NB4 (cell line): ENCODE measurements around the gene NCOA7.
A peak's percentile ranks its signal among the peaks of the same experiment; 100 is the strongest.

Experiments used
- DNase-seq: peaks from one replicate; pipeline ENCODE4 v3.0.0; 2010; ENCODE audit warnings: low read depth
- H3K4me3 ChIP-seq: one replicate; pipeline ENCODE4 v1.5.1; 2011; ENCODE audit warnings: mild to moderate bottlenecking, low read depth, low read length, moderate library complexity
- MYC ChIP-seq: IDR thresholded peaks from 2 replicates; pipeline ENCODE4 v1.6.1; 2011; ENCODE audit warnings: low read depth, low read length
- POLR2A ChIP-seq: IDR thresholded peaks from 2 replicates; pipeline ENCODE4 v1.6.1; 2011; ENCODE audit warnings: mild to moderate bottlenecking; ENCODE audit not compliant: insufficient read length; ENCODE audit errors: extremely low read depth
- TF ChIP-seq, protein P1 (sequence below): IDR thresholded peaks from 2 replicates; pipeline ENCODE4 v1.6.1; 2011; ENCODE audit warnings: low read depth, low read length
- TF ChIP-seq, protein P2 (sequence below): IDR thresholded peaks from one replicate; pipeline ENCODE4 v1.5.1; 2012; ENCODE audit warnings: low read depth, low read length

NCOA7 gene

DNA sequence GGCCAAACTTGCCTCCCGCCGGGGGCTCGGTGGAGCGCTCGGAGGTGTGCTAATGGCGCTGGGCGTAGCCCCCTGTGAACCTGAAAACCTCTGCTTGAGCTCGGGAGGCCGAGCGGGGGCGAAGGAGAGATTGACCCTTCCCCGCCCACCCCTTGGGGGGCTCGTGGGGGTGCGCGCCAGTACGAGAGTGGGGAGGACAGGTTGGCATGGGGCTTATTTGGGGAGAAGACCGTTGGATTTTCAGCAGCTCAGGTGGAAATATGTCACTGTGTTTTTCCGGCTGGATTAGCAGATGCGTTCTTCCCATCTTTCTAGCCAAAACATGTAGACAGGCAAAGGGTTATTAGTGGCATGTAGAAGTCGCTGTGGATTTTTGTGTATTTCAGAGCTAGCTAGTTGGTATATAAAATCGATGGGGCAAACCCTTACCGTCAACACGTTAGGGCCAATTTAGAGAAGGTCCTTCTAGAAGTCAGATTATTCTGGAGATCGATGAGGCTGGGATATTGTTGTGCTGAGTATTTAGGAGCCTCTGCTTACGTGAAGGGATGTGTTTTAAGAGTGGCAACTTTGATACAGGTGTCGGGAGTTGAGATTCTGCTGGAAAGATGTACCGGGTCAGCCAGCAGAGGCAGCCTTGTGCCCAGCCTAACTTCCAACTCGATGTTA, 525 bp downstream of the NCOA7 start:
- TF ChIP-seq MYC (no peak), POLR2A (no peak)
- TF ChIP-seq, protein P1, sequence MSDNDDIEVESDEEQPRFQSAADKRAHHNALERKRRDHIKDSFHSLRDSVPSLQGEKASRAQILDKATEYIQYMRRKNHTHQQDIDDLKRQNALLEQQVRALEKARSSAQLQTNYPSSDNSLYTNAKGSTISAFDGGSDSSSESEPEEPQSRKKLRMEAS: no peak
- TF ChIP-seq, protein P2, sequence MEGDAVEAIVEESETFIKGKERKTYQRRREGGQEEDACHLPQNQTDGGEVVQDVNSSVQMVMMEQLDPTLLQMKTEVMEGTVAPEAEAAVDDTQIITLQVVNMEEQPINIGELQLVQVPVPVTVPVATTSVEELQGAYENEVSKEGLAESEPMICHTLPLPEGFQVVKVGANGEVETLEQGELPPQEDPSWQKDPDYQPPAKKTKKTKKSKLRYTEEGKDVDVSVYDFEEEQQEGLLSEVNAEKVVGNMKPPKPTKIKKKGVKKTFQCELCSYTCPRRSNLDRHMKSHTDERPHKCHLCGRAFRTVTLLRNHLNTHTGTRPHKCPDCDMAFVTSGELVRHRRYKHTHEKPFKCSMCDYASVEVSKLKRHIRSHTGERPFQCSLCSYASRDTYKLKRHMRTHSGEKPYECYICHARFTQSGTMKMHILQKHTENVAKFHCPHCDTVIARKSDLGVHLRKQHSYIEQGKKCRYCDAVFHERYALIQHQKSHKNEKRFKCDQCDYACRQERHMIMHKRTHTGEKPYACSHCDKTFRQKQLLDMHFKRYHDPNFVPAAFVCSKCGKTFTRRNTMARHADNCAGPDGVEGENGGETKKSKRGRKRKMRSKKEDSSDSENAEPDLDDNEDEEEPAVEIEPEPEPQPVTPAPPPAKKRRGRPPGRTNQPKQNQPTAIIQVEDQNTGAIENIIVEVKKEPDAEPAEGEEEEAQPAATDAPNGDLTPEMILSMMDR: peak; percentile 65
- peak overlapping the region; percentile 83 for H3K4me3 ChIP-seq
- DNase-seq: peak; percentile 66

DNA sequence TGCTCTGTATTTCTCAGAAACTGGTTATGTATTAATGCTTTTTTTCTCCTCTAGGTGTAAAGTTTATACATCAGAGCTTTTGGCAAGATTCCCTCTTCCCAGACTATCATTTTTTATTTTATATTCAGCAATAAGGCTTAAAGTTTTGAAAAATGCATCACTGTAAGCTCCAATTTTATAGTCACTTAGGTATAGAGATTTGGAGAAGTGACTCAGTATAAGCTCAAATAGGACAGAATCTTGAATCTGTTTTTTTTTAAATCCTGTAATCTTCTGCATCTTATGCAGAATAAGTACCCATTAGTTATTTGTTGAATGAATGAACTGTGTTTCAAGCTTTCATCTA, 1.0 kb downstream of the NCOA7 start:
- peak overlapping the region; percentile 83 for H3K4me3 ChIP-seq
- TF ChIP-seq POLR2A (no peak), MYC (no peak)
- TF ChIP-seq, protein P1: no peak
- TF ChIP-seq, protein P2: no peak
- no peak for DNase-seq

DNA sequence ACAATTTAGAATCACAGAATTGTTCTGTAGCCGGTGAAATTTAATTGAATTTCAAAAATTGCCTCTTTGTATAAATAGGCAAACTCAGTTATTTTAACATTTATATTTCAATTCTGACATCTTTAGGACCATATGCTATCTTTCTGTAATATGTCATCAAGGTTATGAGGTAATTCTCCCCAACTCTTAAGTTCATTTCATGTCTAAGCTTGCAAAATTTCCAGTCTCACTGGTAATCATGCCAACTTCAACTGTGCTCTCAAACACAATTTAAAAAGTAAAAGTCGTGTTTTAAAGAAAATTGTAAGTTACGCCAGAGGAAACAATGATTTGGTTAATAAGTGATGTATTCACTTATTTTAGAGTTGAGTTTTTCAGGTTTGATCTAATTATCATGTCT, 1.4 kb downstream of the NCOA7 start:
- DNase-seq: no peak
- no peak overlapping the region for H3K4me3 ChIP-seq
- TF ChIP-seq, protein P1: no peak

DNA sequence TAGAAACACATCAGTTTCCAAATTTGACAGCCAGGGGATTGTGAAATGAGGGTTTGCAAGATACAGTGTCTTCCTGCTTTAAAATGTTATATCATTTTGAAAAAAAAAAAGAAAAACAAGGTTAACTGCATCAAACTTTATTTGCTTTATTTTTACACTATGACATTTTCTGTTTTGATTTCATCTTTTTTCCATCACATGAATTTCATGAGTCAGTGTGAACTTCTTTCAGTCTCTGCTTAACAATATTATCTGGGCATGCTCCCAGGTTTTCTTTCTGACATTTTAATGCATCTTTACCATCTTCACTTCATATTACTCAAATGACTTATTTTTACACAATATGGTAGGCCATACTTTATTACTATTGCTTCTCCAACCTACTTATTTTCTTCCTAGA, 1.9 kb downstream of the NCOA7 start:
- no peak overlapping the region for H3K4me3 ChIP-seq
- TF ChIP-seq, protein P1: no peak
- TF ChIP-seq POLR2A (no peak), MYC (no peak)
- TF ChIP-seq, protein P2: no peak
- no peak for DNase-seq

DNA sequence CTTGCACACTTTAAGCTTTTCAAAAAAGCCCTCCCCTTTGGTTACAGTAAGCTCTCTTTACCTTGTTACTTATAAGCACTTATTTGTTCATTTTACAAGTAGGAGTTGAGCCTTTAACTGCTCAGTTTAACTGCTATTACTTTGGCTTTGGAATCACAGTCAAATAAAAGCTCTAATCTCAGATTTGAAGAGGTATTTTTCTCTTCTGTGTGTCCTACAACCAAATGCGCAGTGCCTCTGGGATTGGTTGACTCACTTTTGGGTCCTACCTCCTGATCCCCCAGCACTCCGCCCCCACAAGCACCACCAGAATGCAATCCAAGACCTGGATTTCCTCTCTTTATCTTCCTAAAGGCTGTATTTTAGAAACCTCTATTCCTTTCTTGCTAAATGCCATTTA, 2.5 kb downstream of the NCOA7 start:
- no peak for DNase-seq
- no peak overlapping the region for H3K4me3 ChIP-seq
- TF ChIP-seq, protein P1: no peak
- TF ChIP-seq, protein P2: no peak
- TF ChIP-seq POLR2A (no peak), MYC (no peak)

DNA sequence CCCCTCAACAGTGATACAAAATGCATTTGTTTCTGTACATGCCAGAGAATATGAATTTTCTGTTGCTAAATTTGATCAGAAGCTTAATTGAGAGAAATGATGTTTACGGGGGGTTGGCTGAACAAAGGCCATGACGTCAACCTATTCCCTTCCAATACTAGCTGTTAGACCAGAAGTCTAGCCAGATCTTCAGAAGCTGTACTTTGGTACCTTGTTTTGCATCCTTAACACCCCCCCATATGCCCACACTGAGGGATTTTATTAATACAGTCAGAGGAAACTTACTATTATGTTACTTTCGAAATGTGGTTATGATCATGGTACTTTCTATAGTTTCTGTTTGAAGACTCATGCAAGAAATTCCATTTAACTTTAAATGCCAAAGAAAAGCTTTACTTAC, 3.1 kb downstream of the NCOA7 start:
- H3K4me3 ChIP-seq: no peak overlapping the region
- TF ChIP-seq, protein P1: no peak
- no peak for TF ChIP-seq POLR2A
- no peak for DNase-seq
